SJSA1 (cell line): ENCODE results near the gene ATAD3A. TPM values are rescaled to one million over a fixed set of nuclear protein-coding genes. Genes with fewer than 3 reads are reported as not detected.

ENCODE experiments used
- DNase-seq, 2 experiments: peaks; one replicate each; pipeline ENCODE4 v3.0.0-alpha.2; 2015 to 2020; ENCODE audit warnings: low spot score in 2 of 2, low read depth in 1 of 2
- H3K27ac ChIP-seq: fragments of 250-450 bp; sonication (Bioruptor Pico); 2 replicates; pipeline ENCODE4 v1.5.1; 2020; ENCODE audit warnings: mild to moderate bottlenecking, moderate library complexity
- H3K27me3 ChIP-seq: fragments of 250-450 bp; sonication (Bioruptor Pico); replicated peaks from 2 replicates; pipeline ENCODE4 v1.5.1; 2020; ENCODE audit warnings: mild to moderate bottlenecking, moderate library complexity
- H3K36me3 ChIP-seq: fragments of 250-450 bp; sonication (Bioruptor Pico); 2 replicates; pipeline ENCODE4 v1.5.1; 2020; ENCODE audit warnings: mild to moderate bottlenecking
- H3K4me1 ChIP-seq: fragments of 250-450 bp; sonication (Bioruptor Pico); replicated peaks from 2 replicates; pipeline ENCODE4 v1.6.1; 2021; ENCODE audit warnings: mild to moderate bottlenecking
- H3K4me3 ChIP-seq: fragments of 250-450 bp; sonication (Bioruptor Pico); 2 replicates; pipeline ENCODE4 v1.5.1; 2020; ENCODE audit warnings: mild to moderate bottlenecking
- H3K9me3 ChIP-seq: fragments of 250-450 bp; sonication (Bioruptor Pico); replicated peaks from 2 replicates; pipeline ENCODE4 v1.5.1; 2020; ENCODE audit warnings: mild to moderate bottlenecking
- total RNA-seq: library from RNA; depleted of rRNA; stranded (reverse); fragments of >200 nt; shearing (Covaris generic); gene quantifications from 2 replicates; pipeline ENCODE4 v1.2.3, GENCODE V29; 2014

Gene ATAD3A
- total RNA-seq, 1 experiment from 2014 or later, result 51.6 TPM

- H3K36me3 ChIP-seq, result peaks cover 29% of the 10 kb centered on the region
- H3K27ac ChIP-seq, result no peak overlapping the region
- H3K4me1 ChIP-seq, result no peaks in the 10 kb centered on the region
- no peak overlapping the region for H3K4me3 ChIP-seq
- H3K9me3 ChIP-seq, result peaks cover 6% of the 10 kb centered on the region
- no peaks in the 10 kb centered on the region for H3K27me3 ChIP-seq
- no peak for DNase-seq
Measured at GRCh38 chr1:1535201-1536018, 23.4 kb downstream of the ATAD3A start.

- H3K9me3 ChIP-seq, result peaks cover under 1% of the 10 kb centered on the region; the same call in 1 of the 2 replicates
- H3K27me3 ChIP-seq, result no peaks in the 10 kb centered on the region
- H3K4me1 ChIP-seq, result no peaks in the 10 kb centered on the region
- DNase-seq, result no peak
- H3K36me3 ChIP-seq, result peaks cover 30% of the 10 kb centered on the region
- no peak overlapping the region for H3K4me3 ChIP-seq
- no peak overlapping the region for H3K27ac ChIP-seq
Measured at GRCh38 chr1:1536019-1536937, 24.3 kb downstream of the ATAD3A start.

DNA sequence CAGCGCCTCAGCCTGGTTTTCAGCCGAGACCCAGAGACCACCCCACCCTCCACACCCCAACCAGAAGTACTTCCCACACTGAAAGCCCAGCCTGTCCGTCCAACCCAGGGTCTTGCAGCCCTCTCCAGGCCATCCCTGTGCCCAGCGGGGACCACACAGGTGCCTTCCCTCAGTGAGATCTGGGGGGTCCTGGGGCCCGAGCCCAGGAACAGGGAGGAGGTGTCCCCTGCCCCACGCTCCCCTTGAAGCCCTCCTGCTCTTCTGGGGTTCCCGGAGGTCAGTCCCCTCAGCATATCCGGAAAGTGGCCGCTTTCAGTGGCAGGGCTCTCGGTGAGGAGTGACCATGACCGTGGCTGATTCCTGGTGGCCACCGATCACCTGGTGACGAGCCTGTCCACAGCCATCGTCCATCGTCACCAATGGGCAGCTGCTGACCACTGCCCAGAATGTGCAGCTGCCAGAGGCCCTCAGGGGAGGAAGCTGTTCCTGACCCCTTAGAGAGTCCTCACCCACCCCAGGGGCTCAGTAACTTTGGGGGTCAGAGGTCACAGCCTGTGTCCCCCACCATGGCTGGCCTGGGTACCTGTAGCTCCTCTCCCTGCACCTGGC is 25.1 kb downstream of the ATAD3A start:
- Histone ChIP-seq H3K27me3 (no peaks in the 10 kb centered on the region), H3K4me1 (no peaks in the 10 kb centered on the region), H3K36me3 (peaks cover 33% of the 10 kb centered on the region), H3K9me3 (no peaks in the 10 kb centered on the region), H3K27ac (no peak overlapping the region), H3K4me3 (no peak overlapping the region)
- no peak for DNase-seq

- H3K27me3 ChIP-seq, result no peaks in the 10 kb centered on the region
Measured at GRCh38 chr1:1537626-1538250, 25.8 kb downstream of the ATAD3A start.

DNA sequence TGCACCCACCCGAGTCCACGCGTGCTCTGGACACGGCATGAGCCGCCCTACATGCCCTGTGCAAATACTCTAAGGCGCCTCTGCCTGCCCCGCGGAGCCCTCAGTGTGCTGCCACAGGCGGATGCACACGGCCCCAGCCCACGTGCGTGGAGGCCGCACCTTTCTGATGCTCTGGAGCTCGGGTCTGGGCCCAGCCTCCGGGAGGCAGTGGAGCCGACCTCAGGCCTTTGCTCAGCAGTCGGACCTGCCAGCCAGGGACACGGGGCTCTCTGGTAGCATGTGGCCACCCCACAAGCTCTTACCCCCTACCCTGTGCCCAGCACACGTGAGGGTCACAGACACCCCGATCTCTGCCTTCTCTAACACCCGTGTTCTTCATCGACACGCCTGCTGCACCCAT is 26.4 kb downstream of the ATAD3A start:
- H3K27me3 ChIP-seq, result no peaks in the 10 kb centered on the region
- H3K4me3 ChIP-seq, result no peak overlapping the region
- no peak for DNase-seq

More at GRCh38 chr1:1537626-1538250, 25.8 kb downstream of the ATAD3A start:
- Histone ChIP-seq H3K4me3 (no peak overlapping the region), H3K9me3 (no peaks in the 10 kb centered on the region), H3K4me1 (no peaks in the 10 kb centered on the region), H3K27ac (no peak overlapping the region), H3K36me3 (peaks cover 40% of the 10 kb centered on the region)
- DNase-seq, result peak in 1 of 2 experiments; percentile 48

DNA sequence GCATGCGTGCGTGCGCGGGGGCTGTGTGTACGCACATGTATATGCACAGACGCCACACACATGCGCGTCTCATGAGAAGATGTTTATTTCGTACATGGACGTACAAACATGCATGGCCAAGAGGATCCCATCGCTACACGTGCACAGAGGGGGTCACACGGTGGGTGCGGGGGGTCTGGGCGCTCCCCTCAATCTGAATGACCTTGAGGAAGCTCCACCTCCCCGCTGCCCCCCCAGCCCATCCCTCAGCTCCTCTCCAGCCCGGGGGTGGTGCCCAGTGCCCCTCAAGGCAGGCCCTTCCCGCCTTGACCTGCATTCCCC is 27.0 kb downstream of the ATAD3A start:
- H3K4me1 ChIP-seq, result no peaks in the 10 kb centered on the region
- H3K27me3 ChIP-seq, result no peaks in the 10 kb centered on the region
- H3K4me3 ChIP-seq, result no peak overlapping the region
- H3K9me3 ChIP-seq, result no peaks in the 10 kb centered on the region
- H3K36me3 ChIP-seq, result peaks cover 50% of the 10 kb centered on the region
- no peak overlapping the region for H3K27ac ChIP-seq
- DNase-seq, result no peak

More for the DNA sequence above, 26.4 kb downstream of the ATAD3A start:
- Histone ChIP-seq H3K4me1 (no peaks in the 10 kb centered on the region), H3K36me3 (peaks cover 46% of the 10 kb centered on the region), H3K27ac (no peak overlapping the region), H3K9me3 (no peaks in the 10 kb centered on the region)

DNA sequence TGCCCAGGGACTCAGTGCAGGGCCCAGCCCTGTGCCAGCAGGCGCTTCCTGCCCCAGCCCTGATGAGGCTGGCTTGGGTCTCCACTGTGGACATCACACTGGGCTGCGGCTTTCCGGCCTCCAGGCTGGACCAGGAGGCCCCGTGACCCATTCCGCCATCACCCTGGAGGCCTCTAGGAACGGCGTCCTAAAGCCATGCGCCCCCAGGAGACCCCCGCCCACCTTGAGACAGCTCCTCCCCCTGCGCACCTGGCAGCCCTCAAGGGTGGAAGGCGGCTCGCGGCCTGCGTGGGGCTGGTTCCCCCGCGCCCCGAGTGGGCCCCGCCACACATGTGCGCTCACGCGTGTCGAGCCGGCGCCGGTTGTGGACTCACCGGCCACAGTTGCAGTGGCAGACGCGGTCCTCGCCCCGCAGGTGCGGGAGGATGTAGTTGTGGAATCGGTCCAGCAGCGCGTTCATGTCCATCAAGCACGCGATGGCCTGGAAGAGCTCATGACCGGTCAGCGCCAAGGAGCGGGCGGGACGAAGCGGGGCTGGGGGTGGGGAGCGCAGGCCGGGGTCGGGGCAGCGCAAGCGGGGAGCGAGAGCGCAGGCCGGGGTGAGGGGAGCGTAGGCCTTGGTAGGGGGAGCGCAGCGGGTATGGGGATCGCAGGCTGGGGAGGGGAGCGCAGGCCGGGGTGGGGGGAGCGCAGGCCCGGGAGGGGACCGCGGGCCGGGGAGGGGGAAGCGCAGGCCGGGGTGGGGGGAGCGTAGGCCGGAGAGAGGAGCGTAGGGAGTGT is 27.5 kb downstream of the ATAD3A start:
- DNase-seq, result no peak
- Histone ChIP-seq H3K4me1 (no peaks in the 10 kb centered on the region), H3K4me3 (no peak overlapping the region), H3K27me3 (no peaks in the 10 kb centered on the region), H3K36me3 (peaks cover 52% of the 10 kb centered on the region), H3K9me3 (no peaks in the 10 kb centered on the region), H3K27ac (no peak overlapping the region)

DNA sequence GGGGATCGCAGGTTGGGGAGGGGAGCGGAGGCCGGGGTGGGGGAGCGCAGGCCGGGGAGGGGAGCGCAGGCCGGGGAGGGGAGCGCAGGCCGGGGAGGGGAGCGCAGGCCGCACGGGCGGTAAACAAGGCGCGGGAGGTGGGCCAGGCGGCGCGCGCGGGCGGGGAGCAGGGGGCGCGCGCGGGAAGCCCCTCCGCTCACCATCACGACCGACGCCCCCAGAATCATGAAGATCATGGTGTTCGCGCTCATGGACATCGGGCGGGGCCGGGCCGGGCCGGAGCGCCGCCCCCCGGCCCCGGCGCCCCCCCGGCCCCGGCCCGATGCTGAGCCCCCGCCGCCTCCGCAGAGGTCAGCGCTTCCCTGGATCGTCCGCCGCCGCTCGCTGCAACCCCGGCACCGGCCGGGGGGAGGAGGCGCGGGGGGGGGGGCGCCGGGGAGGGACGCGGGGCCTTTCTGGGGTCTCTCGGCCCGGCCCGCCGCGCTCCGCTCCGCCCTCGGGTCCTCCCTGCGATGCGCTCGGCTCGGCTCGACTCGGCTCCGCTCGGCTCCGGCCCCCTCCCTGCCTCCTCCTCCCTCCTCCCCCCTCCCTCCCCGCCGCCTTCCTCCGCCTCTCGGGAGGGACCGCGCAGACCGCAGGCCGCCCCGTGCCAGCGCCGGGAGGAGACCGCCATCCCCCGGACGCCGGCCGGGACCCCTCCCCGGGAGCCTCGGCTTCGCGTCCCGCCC is 28.3 kb downstream of the ATAD3A start, which contains the start of gene TMEM240:
Gene TMEM240 (minus strand): TSS at position 535 of the 728 bp plus-strand sequence. CDS start 278 bp downstream, at position 257.
- H3K36me3 ChIP-seq, result peaks cover 54% of the 10 kb centered on the region
- no peaks in the 10 kb centered on the region for H3K27me3 ChIP-seq
- no peaks in the 10 kb centered on the region for H3K4me1 ChIP-seq
- H3K4me3 ChIP-seq, result no peak within 1 kb of the TSS
- H3K9me3 ChIP-seq, result no peaks in the 10 kb centered on the region
- no peak for DNase-seq
- no peak within 1 kb of the TSS for H3K27ac ChIP-seq

GRCh38 chr1:1540818-1541628 is 29.1 kb downstream of the ATAD3A start:
- H3K27me3 ChIP-seq, result no peaks in the 10 kb centered on the region
- no peak for DNase-seq
- H3K4me3 ChIP-seq, result no peak overlapping the region
- H3K9me3 ChIP-seq, result no peaks in the 10 kb centered on the region
- peaks cover 54% of the 10 kb centered on the region for H3K36me3 ChIP-seq
- no peaks in the 10 kb centered on the region for H3K4me1 ChIP-seq
- H3K27ac ChIP-seq, result no peak overlapping the region

DNA sequence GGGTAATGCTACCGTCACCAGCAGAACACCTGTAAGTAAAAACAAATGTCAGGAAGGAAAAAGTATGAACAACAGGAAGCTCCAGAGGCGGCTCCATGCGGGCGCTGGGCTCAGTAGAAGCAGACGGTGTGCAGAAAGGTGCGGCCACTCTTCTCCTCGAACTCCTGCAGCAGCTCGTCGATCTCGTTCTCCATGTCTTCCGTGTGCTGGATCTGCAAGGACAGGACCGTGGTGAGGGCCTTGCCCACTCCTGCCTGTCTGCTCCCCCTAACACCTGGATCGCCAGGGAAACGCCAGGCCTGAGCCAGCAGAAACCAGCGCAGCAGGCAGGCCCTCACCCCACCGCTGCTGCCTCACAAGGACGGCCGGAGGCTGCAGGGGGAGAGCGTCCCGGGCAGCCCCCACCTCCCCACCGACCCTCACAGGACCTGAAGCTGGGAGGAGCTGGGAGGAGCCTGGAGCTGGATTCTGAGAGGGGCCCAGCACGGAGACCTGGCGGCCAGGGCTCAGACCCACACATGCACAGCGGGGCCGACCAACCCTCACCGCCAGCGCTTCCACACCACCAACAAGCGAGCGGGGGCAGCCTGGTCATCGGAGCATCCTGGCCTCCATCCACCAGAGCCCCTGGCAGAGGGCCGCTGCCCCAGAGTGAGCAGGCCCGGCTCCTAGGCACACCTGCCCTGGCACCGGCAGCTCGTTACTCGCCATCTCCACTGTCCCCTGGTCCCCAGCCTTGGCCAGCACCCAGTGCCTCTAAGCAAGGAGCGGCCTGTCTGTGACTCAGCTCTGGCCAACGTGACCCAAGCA is 30.2 kb downstream of the ATAD3A start:
- H3K4me1 ChIP-seq, result no peaks in the 10 kb centered on the region
- DNase-seq, result no peak
- H3K36me3 ChIP-seq, result peaks cover 62% of the 10 kb centered on the region
- no peaks in the 10 kb centered on the region for H3K27me3 ChIP-seq
- H3K4me3 ChIP-seq, result no peak overlapping the region
- H3K27ac ChIP-seq, result no peak overlapping the region
- H3K9me3 ChIP-seq, result no peaks in the 10 kb centered on the region
